CD14-positive monocyte (primary cell): ENCODE results near the gene MKLN1. TPM values are rescaled to one million over a fixed set of nuclear protein-coding genes. Genes with fewer than 3 reads are reported as not detected.

Source experiments
- DNase-seq, 3 donors: peaks; one replicate each; pipeline ENCODE4 v3.0.0-alpha.2; 2011 to 2022
- H2AFZ ChIP-seq: 2 replicates; pipeline ENCODE4 v1.6.0; 2012; ENCODE audit warnings: mild to moderate bottlenecking, low read depth, low read length, inconsistent platforms; ENCODE audit not compliant: insufficient read depth, poor library complexity, severe bottlenecking
- H3K27ac ChIP-seq, 2 donors: 1 replicate in 1 of 2; 2 replicates in 1 of 2; pipeline ENCODE4 v1.5.1; 2012 to 2013; ENCODE audit warnings: low read length in 2 of 2, control low read depth in 1 of 2, inconsistent platforms in 1 of 2, low read depth in 1 of 2, mild to moderate bottlenecking in 1 of 2
- H3K27me3 ChIP-seq, 2 donors: one replicate each; pipeline versions ENCODE4 v1.6.0 to v1.6.1; 2011 to 2013; ENCODE audit warnings: low read length in 2 of 2; ENCODE audit not compliant: control insufficient read depth in 2 of 2, insufficient read depth in 2 of 2
- H3K36me3 ChIP-seq, 2 donors: replicated peaks in 1 of 2; 1 replicate in 1 of 2; 2 replicates in 1 of 2; pipeline versions ENCODE4 v1.5.1 to v1.6.1; 2012 to 2013; ENCODE audit warnings: low read length in 2 of 2, control low read depth in 1 of 2, inconsistent platforms in 1 of 2, mild to moderate bottlenecking in 1 of 2; ENCODE audit not compliant: insufficient read depth in 2 of 2, control insufficient read depth in 1 of 2
- H3K4me1 ChIP-seq, 2 donors: 1 replicate in 1 of 2; 2 replicates in 1 of 2; pipeline versions ENCODE4 v1.5.1 to v1.6.1; 2012 to 2013; ENCODE audit warnings: low read length in 2 of 2, control low read depth in 1 of 2, inconsistent platforms in 1 of 2, mild to moderate bottlenecking in 1 of 2, moderate library complexity in 1 of 2; ENCODE audit not compliant: insufficient read depth in 2 of 2, control insufficient read depth in 1 of 2
- H3K4me2 ChIP-seq: replicated peaks from 2 replicates; pipeline ENCODE3; 2012; ENCODE audit warnings: low read length, moderate library complexity, mild to moderate bottlenecking; ENCODE audit not compliant: poor library complexity, severe bottlenecking; ENCODE audit errors: extremely low read depth
- H3K4me3 ChIP-seq, 3 experiments: fragments of 200-600 bp in 1 of 3; sonication (generic) in 1 of 3; replicated peaks in 1 of 3; 1 replicate in 2 of 3; 2 replicates in 1 of 3; pipeline ENCODE4 v1.5.1; 2011 to 2013; ENCODE audit warnings: low read length in 3 of 3, mild to moderate bottlenecking in 3 of 3, control low read depth in 2 of 3, low read depth in 2 of 3, inconsistent platforms in 1 of 3, moderate library complexity in 1 of 3
- H3K79me2 ChIP-seq: 2 replicates; pipeline ENCODE4 v1.6.0; 2012; ENCODE audit warnings: mild to moderate bottlenecking, control low read depth, inconsistent platforms, low read length, moderate library complexity; ENCODE audit not compliant: insufficient read depth
- H3K9ac ChIP-seq: 2 replicates; pipeline ENCODE4 v1.6.0; 2017; ENCODE audit warnings: low read length, mild to moderate bottlenecking; ENCODE audit not compliant: insufficient read depth, poor library complexity, severe bottlenecking
- H3K9me3 ChIP-seq, 2 donors: replicated peaks in 1 of 2; 1 replicate in 1 of 2; 2 replicates in 1 of 2; pipeline versions ENCODE4 v1.5.1 to v1.6.1; 2012 to 2013; ENCODE audit warnings: low read length in 2 of 2, control low read depth in 1 of 2; ENCODE audit not compliant: control insufficient read depth in 1 of 2, insufficient read depth in 1 of 2
- H4K20me1 ChIP-seq: 2 replicates; pipeline ENCODE4 v1.6.0; 2012; ENCODE audit warnings: mild to moderate bottlenecking, low read length, control low read depth, moderate library complexity; ENCODE audit not compliant: insufficient read depth
- H3K27ac Mint-ChIP-seq, 7 donors: one replicate each; pipeline ENCODE4 v1.8.0; 2020; ENCODE audit warnings: mild to moderate bottlenecking in 7 of 7, mixed read lengths in 7 of 7, moderate library complexity in 6 of 7, inconsistent platforms in 2 of 7
- H3K27me3 Mint-ChIP-seq, 3 donors: one replicate each; pipeline ENCODE4 v1.8.0; 2021 to 2022; ENCODE audit warnings: low read depth in 3 of 3, mild to moderate bottlenecking in 3 of 3, mixed read lengths in 3 of 3, moderate library complexity in 3 of 3, inconsistent platforms in 1 of 3
- H3K36me3 Mint-ChIP-seq, 2 donors: one replicate each; pipeline ENCODE4 v1.8.0; 2020; ENCODE audit warnings: mixed read lengths in 2 of 2, inconsistent platforms in 1 of 2, mild to moderate bottlenecking in 1 of 2
- H3K4me1 Mint-ChIP-seq: one replicate; pipeline ENCODE4 v1.8.0; 2020; ENCODE audit warnings: mild to moderate bottlenecking, mixed read lengths
- H3K4me3 Mint-ChIP-seq, 2 donors: one replicate each; pipeline ENCODE4 v1.8.0; 2020; ENCODE audit warnings: mild to moderate bottlenecking in 2 of 2, mixed read lengths in 2 of 2, moderate library complexity in 1 of 2
- H3K9me3 Mint-ChIP-seq, 7 donors: one replicate each; pipeline ENCODE4 v1.8.0; 2020 to 2022; ENCODE audit warnings: mixed read lengths in 7 of 7, mild to moderate bottlenecking in 6 of 7, moderate library complexity in 6 of 7, inconsistent platforms in 2 of 7
- CTCF ChIP-seq: fragments of 200-600 bp; IDR thresholded peaks from one replicate; pipeline ENCODE4 v1.8.0; 2022; ENCODE audit warnings: antibody characterized with exemption, mild to moderate bottlenecking
- WGBS: methylation state at CpG from one replicate; pipeline ENCODE4 v1.1.5; 2013; ENCODE audit warnings: missing lambda C conversion rate; ENCODE audit not compliant: insufficient coverage; 5-methylcytosine and 5-hydroxymethylcytosine counted together
- intact Hi-C, 2 donors: fragments of 100-400 bp; cut with micrococcal nuclease; formaldehyde crosslinking; loops; one replicate each; pipeline versions ENCODE4 v1.15.0 to v1.15.1; 2023
- polyA plus RNA-seq, 3 donors: library from polyadenylated mRNA; depleted of rRNA in 1 of 3; unstranded in 2 of 3; stranded (reverse) in 1 of 3; fragments of 300-500 nt in 2 of 3; fragments of >200 nt in 1 of 3; fragmentation: Illumina TruSeq in 2 of 3; gene quantifications; 1 replicate in 2 of 3; 2 replicates in 1 of 3; pipeline ENCODE4 v1.2.3, GENCODE V29; 2012 to 2021

MKLN1 gene
- polyA plus RNA-seq, 3 donors, result 12.2 to 18.5 (median 17.2) TPM

- no peak overlapping the region for H3K4me3 ChIP-seq
- H3K36me3 Mint-ChIP-seq, result peaks cover 4 to 6% of the 10 kb centered on the region in 2 donors
- H3K36me3 ChIP-seq, result peaks cover 2 to 11% of the 10 kb centered on the region in 2 donors
- DNase-seq, result no peak
- H3K9ac ChIP-seq, result no peak overlapping the region
- no peaks in the 10 kb centered on the region for H4K20me1 ChIP-seq
- H3K9me3 Mint-ChIP-seq, result peaks cover 0 to 2% (median 0%) of the 10 kb centered on the region in 7 donors
- no peak overlapping the region for H3K4me3 Mint-ChIP-seq
- peaks cover under 1% of the 10 kb centered on the region for H3K4me1 Mint-ChIP-seq
- no peaks in the 10 kb centered on the region for H3K79me2 ChIP-seq
- H3K27ac Mint-ChIP-seq, result peak overlapping the region in 1 of 7 donors; percentile 10
- no peak overlapping the region for H3K4me2 ChIP-seq
- TF ChIP-seq CTCF, result no peak
- H3K27ac ChIP-seq, result no peak overlapping the region
- peaks cover 0 to 3% (median 2%) of the 10 kb centered on the region in 3 donors for H3K27me3 Mint-ChIP-seq
- peaks cover 0 to under 1% of the 10 kb centered on the region in 2 donors for H3K27me3 ChIP-seq
- WGBS, result 88% methylated on average over 8 of the region's 9 CpGs
- no peak overlapping the region for H2AFZ ChIP-seq
- H3K9me3 ChIP-seq, result no peaks in the 10 kb centered on the region
- intact Hi-C loops, result loop anchor here in 1 of 2 donors (10.0 kb wide), 1 partner anchor 152 kb away; no protein-coding TSS in a partner anchor
- H3K4me1 ChIP-seq, result peaks cover 0 to 1% of the 10 kb centered on the region in 2 donors
Measured at GRCh38 chr7:131502810-131503508, 175.3 kb downstream of the MKLN1 start.

DNA sequence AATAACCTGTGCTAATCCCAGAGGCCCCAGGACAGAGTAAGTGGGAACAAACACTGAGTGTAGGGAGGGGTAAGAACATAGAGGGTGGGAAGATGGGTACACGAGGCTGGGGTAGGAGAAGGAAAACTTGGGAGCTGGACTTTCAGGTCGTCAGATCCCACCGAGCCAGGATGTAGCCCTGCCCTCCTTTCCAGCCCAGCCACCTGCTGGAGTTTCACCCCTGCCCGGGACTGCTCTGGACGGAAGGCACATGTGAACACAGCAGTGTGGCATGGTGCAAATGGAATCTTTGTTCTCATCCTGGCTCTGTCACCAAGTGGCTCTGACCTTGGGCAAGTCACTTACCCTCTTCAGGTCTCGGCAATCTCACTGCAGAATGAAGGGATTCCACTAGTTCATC, 176.0 kb downstream of the MKLN1 start:
- Mint-ChIP-seq H3K36me3 (peaks cover 4 to 6% of the 10 kb centered on the region in 2 donors), H3K27me3 (peaks cover 0 to 8% (median 3%) of the 10 kb centered on the region in 3 donors), H3K27ac (no peak overlapping the region), H3K9me3 (peaks cover 0 to 2% (median 0%) of the 10 kb centered on the region in 7 donors), H3K4me3 (no peak overlapping the region), H3K4me1 (peaks cover 3% of the 10 kb centered on the region)
- Histone ChIP-seq H3K27me3 (peaks cover 0 to 3% of the 10 kb centered on the region in 2 donors), H3K36me3 (peaks cover 0 to 4% of the 10 kb centered on the region in 2 donors), H3K4me1 (peaks cover 0 to 3% of the 10 kb centered on the region in 2 donors), H4K20me1 (no peaks in the 10 kb centered on the region), H3K4me2 (no peak overlapping the region), H3K27ac (no peak overlapping the region), H3K4me3 (no peak overlapping the region), H2AFZ (no peak overlapping the region), H3K79me2 (no peaks in the 10 kb centered on the region), H3K9me3 (no peaks in the 10 kb centered on the region), H3K9ac (no peak overlapping the region)
- intact Hi-C loops, result loop anchor here in 1 of 2 donors (10.0 kb wide), 1 partner anchor 151 kb away; no protein-coding TSS in a partner anchor
- no peak for TF ChIP-seq CTCF
- WGBS, result 91% methylated on average over 3 of the region's 6 CpGs
- no peak for DNase-seq
